Heart left ventricle (tissue), 16 donors: ENCODE results near the gene ASB18. TPM values are rescaled to one million over a fixed set of nuclear protein-coding genes. Genes with fewer than 3 reads are reported as not detected.

Experiments
- ATAC-seq, 4 donors: fragments of 200-7000 bp; cut with Tn5 transposase; one replicate each; pipeline ENCODE4 v1.9.1; 2020 to 2022; ENCODE audit warnings: moderate library complexity in 4 of 4, mild to moderate bottlenecking in 3 of 4, moderate number of reproducible peaks in 1 of 4
- DNase-seq, 5 donors: peaks; one replicate each; pipeline ENCODE4 v3.0.0-alpha.2; 2020
- H3K27ac ChIP-seq, 12 donors: fragments of 200-600 bp; sonication (generic) in 4 of 12; one replicate each; pipeline versions ENCODE4 v1.5.0 to v1.8.0; 2016 to 2022; ENCODE audit warnings: mild to moderate bottlenecking in 2 of 12
- H3K27me3 ChIP-seq, 9 donors: fragments of 200-600 bp; sonication (generic) in 2 of 9; one replicate each; pipeline versions ENCODE4 v1.5.1 to v1.8.0; 2016 to 2022; ENCODE audit warnings: mild to moderate bottlenecking in 3 of 9
- H3K36me3 ChIP-seq, 9 donors: fragments of 200-600 bp; sonication (generic) in 2 of 9; one replicate each; pipeline versions ENCODE4 v1.5.0 to v1.8.0; 2018 to 2022; ENCODE audit warnings: mild to moderate bottlenecking in 2 of 9
- H3K4me1 ChIP-seq, 12 donors: fragments of 200-600 bp; sonication (generic) in 4 of 12; one replicate each; pipeline versions ENCODE4 v1.5.0 to v1.8.0; 2016 to 2022; ENCODE audit warnings: mild to moderate bottlenecking in 3 of 12
- H3K4me3 ChIP-seq, 12 donors: fragments of 200-600 bp; sonication (generic) in 4 of 12; one replicate each; pipeline versions ENCODE4 v1.5.0 to v1.8.0; 2017 to 2022; ENCODE audit warnings: mild to moderate bottlenecking in 9 of 12, moderate library complexity in 4 of 12
- H3K9me3 ChIP-seq, 12 donors: fragments of 200-600 bp; sonication (generic) in 4 of 12; one replicate each; pipeline versions ENCODE4 v1.5.0 to v1.8.0; 2016 to 2022; ENCODE audit warnings: mild to moderate bottlenecking in 1 of 12
- POLR2A ChIP-seq, 2 donors: fragments of 450-650 bp; IDR thresholded peaks; one replicate each; pipeline ENCODE4 v1.6.1; 2017; ENCODE audit warnings: antibody characterized with exemption in 2 of 2, mild to moderate bottlenecking in 2 of 2, moderate library complexity in 2 of 2
- WGBS, 4 donors: extraction: QIAGEN DNeasy Blood & Tissue Kit in 2 of 4; methylation state at CpG; one replicate each; pipeline versions ENCODE4 v1.1.5 to v1.1.7; 2013 to 2018; 5-methylcytosine and 5-hydroxymethylcytosine counted together
- intact Hi-C, 10 donors: fragments of 100-400 bp; cut with DNase I; formaldehyde crosslinking; loops; one replicate each; pipeline versions ENCODE4 v1.11.1 to v1.14.2; 2022
- polyA plus RNA-seq, 2 donors: library from polyadenylated mRNA; stranded (reverse); fragments of 200-250 nt; gene quantifications; one replicate each; pipeline ENCODE4 v1.2.3, GENCODE V29; 2013
- total RNA-seq, 9 donors: library from RNA; depleted of rRNA in 2 of 9; stranded (reverse); fragments of >200 nt in 2 of 9; fragmentation: NEBNext Ultra II Directional in 3 of 9; extraction: Animal tissue kit (Norgen Biotek cat#: 25700) in 3 of 9; gene quantifications; one replicate each; pipeline versions ENCODE4 v1.1.0 to v1.2.4, GENCODE V29; 2016 to 2023
- TF ChIP-seq, protein P1 (sequence below), 12 donors: fragments of 200-600 bp; sonication (generic) in 4 of 12; IDR thresholded peaks; one replicate each; pipeline versions ENCODE4 v1.5.0 to v1.8.0; 2018 to 2022; ENCODE audit warnings: antibody characterized with exemption in 12 of 12, mild to moderate bottlenecking in 5 of 12
- donor health status: ischemic (EF 13 %, LVEDD 7.1; RV severe dilation, severe dysfunction).
- donor health status: healthy with polysubstance abuse.
- donor health status: DM: no; HTN: yes; CAD: no.
- donor health status: DM: no; HTN: no; CAD: no.
- donor health status: ischemic (EF 25% LVEDD 6.9; RV normal size, moderate dysfunction).
- donor health status: ischemic (EF 25% LVEDD 5.7; RV mildly dilated, moderate dysfunction).
- donor health status: healthy.
- donor health status: DM: yes; HTN: yes; CAD: no.
- donor health status: ischemic (EF 35%, LVEDD 5.7; RV mildly dilated, moderate dysfunction).
- donor health status: nonischemic (EF 11% LVEDD 7.7; RV severe dilation, severe dysfunction).
- donor health status: DM: yes; HTN: yes; CAD: no.
- donor health status: PGD.
- donor health status: ischemic (EF 29% LVEDD 5.4; RV normal size, mild dysfunction).
- donor health status: nonischemic (EF 23%, LVEDD 6.1; RV moderate dilation, normal function).

Gene ASB18
- total and polyA plus RNA-seq, 11 donors = 4.3 to 49.8 (median 14.1) TPM

DNA sequence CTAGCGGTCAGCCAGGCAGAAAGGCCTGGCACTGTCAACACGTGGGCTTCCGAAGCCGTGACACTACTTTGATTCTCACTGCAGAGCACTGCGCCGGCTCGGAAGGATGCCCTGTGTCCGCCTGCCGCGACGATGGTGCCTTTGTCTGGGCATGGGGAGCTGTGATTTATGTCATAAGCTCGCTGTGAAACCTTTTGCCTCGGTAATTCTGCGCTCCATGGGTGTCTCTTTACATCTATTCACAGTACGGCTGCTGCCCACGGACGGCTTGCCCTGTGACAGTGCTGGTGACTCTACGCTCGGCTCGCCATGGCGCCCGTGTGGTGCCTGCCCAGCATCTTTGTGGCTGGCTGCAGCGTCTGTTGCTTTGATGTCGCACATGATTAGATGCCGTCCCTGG lies 52.9 kb downstream of the ASB18 start:
- WGBS, 4 donors = 89 to 94% (median 92%) methylated on average over 20 to 25 of the region's 25 CpGs
- TF ChIP-seq POLR2A (IDR thresholded peaks at IDR 0.05) = no peak
- TF ChIP-seq, protein P1, sequence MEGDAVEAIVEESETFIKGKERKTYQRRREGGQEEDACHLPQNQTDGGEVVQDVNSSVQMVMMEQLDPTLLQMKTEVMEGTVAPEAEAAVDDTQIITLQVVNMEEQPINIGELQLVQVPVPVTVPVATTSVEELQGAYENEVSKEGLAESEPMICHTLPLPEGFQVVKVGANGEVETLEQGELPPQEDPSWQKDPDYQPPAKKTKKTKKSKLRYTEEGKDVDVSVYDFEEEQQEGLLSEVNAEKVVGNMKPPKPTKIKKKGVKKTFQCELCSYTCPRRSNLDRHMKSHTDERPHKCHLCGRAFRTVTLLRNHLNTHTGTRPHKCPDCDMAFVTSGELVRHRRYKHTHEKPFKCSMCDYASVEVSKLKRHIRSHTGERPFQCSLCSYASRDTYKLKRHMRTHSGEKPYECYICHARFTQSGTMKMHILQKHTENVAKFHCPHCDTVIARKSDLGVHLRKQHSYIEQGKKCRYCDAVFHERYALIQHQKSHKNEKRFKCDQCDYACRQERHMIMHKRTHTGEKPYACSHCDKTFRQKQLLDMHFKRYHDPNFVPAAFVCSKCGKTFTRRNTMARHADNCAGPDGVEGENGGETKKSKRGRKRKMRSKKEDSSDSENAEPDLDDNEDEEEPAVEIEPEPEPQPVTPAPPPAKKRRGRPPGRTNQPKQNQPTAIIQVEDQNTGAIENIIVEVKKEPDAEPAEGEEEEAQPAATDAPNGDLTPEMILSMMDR (IDR thresholded peaks at IDR 0.05) = no peak

DNA sequence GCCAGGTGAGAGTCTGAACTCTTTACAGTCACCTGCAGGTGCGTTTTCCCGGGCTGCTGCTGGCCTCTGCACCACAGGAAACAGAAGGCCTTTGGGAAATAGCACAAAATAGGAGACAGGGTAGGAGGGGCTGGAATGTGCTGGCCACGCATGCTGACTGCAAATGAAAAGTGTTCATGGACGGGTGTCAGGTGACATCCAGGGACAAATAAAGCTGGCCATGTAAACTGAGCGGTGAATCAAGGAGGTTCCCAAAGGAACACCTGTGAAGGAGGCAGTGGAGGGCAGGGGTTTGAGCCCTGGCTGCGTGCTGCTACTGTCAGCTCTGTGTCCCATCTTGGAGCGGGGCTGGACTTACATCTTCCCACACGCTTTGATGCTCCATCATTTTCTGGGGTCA lies 53.7 kb downstream of the ASB18 start:
- Histone ChIP-seq H3K4me1 (no peaks in the 10 kb centered on the region), H3K27ac (no peak overlapping the region), H3K27me3 (peaks cover 0 to 24% (median 0%) of the 10 kb centered on the region in 9 donors), H3K4me3 (no peak overlapping the region), H3K9me3 (peaks cover 0 to 11% (median 5%) of the 10 kb centered on the region in 12 donors), H3K36me3 (no peaks in the 10 kb centered on the region)
- 82 to 86% (median 83%) methylated on average over 8 of the region's 8 CpGs for WGBS, 4 donors
- ATAC-seq = no peak
- intact Hi-C loops = no loop called here
- TF ChIP-seq, protein P1 (IDR thresholded peaks at IDR 0.05) = no peak
- DNase-seq = no peak

More for the DNA sequence above, 52.9 kb downstream of the ASB18 start:
- Histone ChIP-seq H3K27me3 (peaks cover 0 to 30% (median 0%) of the 10 kb centered on the region in 9 donors), H3K4me1 (no peaks in the 10 kb centered on the region), H3K36me3 (no peaks in the 10 kb centered on the region), H3K4me3 (no peak overlapping the region), H3K27ac (no peak overlapping the region), H3K9me3 (peaks cover 0 to 3% (median under 1%) of the 10 kb centered on the region in 12 donors)
- intact Hi-C loops = no loop called here
- no peak for DNase-seq
- ATAC-seq = no peak

DNA sequence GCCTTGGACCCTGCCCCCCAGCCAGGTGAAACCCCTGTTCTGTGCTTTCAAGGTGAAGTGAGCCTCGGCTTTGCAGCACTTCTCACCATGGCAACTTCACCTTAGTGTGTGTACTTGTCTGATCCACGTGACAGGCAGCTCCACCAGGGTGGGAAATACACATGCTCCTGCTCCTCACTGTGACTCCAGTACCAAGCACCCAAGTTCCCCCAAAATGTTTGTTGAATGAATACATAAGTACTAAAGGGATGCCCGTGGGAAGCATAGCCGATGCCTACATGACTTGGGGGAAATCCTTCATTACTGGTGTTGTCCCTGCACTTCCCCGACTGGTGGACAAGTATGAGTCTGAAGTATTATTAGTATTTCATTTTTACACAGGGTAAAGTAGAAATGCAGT lies 54.2 kb downstream of the ASB18 start:
- TF ChIP-seq, protein P1 (IDR thresholded peaks at IDR 0.05) = no peak
- TF ChIP-seq POLR2A (IDR thresholded peaks at IDR 0.05) = no peak

DNA sequence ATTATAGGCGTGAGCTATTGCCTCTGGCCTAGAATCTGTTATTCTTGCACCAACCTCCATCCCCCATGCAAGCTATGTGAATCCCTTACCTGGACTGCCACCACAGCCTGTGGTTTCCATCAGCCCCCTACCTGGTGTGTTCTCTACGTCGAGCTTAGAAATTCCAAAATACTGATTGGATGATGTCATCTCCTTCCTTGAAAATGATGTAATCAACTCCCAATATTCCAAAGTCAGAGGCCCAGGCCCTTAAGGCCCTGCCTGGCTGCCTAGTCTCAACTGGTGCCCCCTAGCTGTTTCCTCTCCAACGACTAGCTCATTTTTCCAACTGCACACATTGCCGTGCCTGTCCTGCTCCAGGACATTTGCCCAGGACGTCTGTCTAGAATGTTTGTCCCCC lies 54.7 kb downstream of the ASB18 start:
- Histone ChIP-seq H3K4me1 (no peaks in the 10 kb centered on the region), H3K4me3 (no peak overlapping the region), H3K9me3 (peaks cover 0 to 14% (median 5%) of the 10 kb centered on the region in 12 donors), H3K36me3 (no peaks in the 10 kb centered on the region), H3K27ac (no peak overlapping the region), H3K27me3 (peaks cover 0 to 16% (median 0%) of the 10 kb centered on the region in 9 donors)
- intact Hi-C loops = no loop called here
- DNase-seq = no peak
- TF ChIP-seq POLR2A (IDR thresholded peaks at IDR 0.05) = no peak
- TF ChIP-seq, protein P1 (IDR thresholded peaks at IDR 0.05) = no peak
- ATAC-seq = no peak
- WGBS, 4 donors = 54 to 63% (median 57%) methylated on average over 6 of the region's 6 CpGs

More for the DNA sequence above, 54.2 kb downstream of the ASB18 start:
- Histone ChIP-seq H3K27me3 (peaks cover 0 to 18% (median 0%) of the 10 kb centered on the region in 9 donors), H3K9me3 (peaks cover 0 to 13% (median 5%) of the 10 kb centered on the region in 12 donors), H3K36me3 (no peaks in the 10 kb centered on the region), H3K4me3 (no peak overlapping the region), H3K4me1 (no peaks in the 10 kb centered on the region), H3K27ac (no peak overlapping the region)
- ATAC-seq (no peak), DNase-seq (no peak)
- 82 to 93% (median 88%) methylated on average over 5 of the region's 5 CpGs for WGBS, 4 donors
- intact Hi-C loops = no loop called here
